ENCODE measurements around the gene AK9. TPM values are rescaled to one million over a fixed set of nuclear protein-coding genes. Genes with fewer than 3 reads are reported as not detected.

AK9 gene
- total and polyA plus RNA-seq, 2 of the 4 experiments (the other 2 are of a cell fraction): 1.7 to 1.8 TPM

GRCh38 chr6:109478841-109479624 lies 212.0 kb downstream of the AK9 start:
- CTCF ChIA-PET: no interaction called here
- no TSS peak for BruUV-seq (replicated peaks)
- Histone ChIP-seq H2BK15ac (ENCODE audit: low read depth, low read length) (no peak overlapping the region), H3K9me3 (ENCODE audit: control insufficient read depth, insufficient read depth, low read length) (no peaks in the 10 kb centered on the region), H3K56ac (ENCODE audit: extremely low read depth, insufficient read depth, low read length) (no peak overlapping the region), H3K9me1 (ENCODE audit: insufficient read depth, low read length) (peaks cover 6% of the 10 kb centered on the region), H2BK120ac (ENCODE audit: low read depth, low read length) (no peak overlapping the region), H2AFZ (replicated peaks; ENCODE audit: low read length, poor library complexity) (no peak overlapping the region), H3K4ac (ENCODE audit: low read depth, low read length) (no peak overlapping the region), H3K36me3 (ENCODE audit: control insufficient read depth, insufficient read depth, low read length) (peaks cover 21% of the 10 kb centered on the region), H2BK5ac (ENCODE audit: low read depth, low read length, poor library complexity, severe bottlenecking) (no peak overlapping the region), H3K79me1 (ENCODE audit: low read depth in 1 of 2, low read length in 2 of 2) (peaks cover 45 to 60% of the 10 kb centered on the region in 2 experiments), H2AK5ac (ENCODE audit: low read depth, low read length) (no peak overlapping the region), H3K18ac (ENCODE audit: low read depth, low read length) (no peak overlapping the region), H3K9ac (ENCODE audit: low read depth, low read length) (no peak overlapping the region), H2AK9ac (replicated peaks; ENCODE audit: low read depth, low read length, poor library complexity) (no peak overlapping the region), H3K4me3 (ENCODE audit: insufficient read depth, low read depth, low read length) (no peak overlapping the region), H2BK20ac (ENCODE audit: low read depth, low read length) (no peak overlapping the region), H3K23ac (ENCODE audit: low read depth, low read length) (peak overlapping the region; percentile 38; the same call in 1 of the 2 replicates), H4K20me1 (ENCODE audit: insufficient read depth, low read length) (peaks cover 7% of the 10 kb centered on the region; the same call in 1 of the 2 replicates), H3K14ac (replicated peaks; ENCODE audit: low read depth, low read length) (no peak overlapping the region), H3K27ac (ENCODE audit: insufficient read depth, low read length) (no peak overlapping the region), H4K8ac (ENCODE audit: low read depth in 2 of 2, low read length in 2 of 2) (no peak overlapping the region), H4K91ac (ENCODE audit: insufficient read depth, low read depth, low read length) (no peak overlapping the region), H3K27me3 (ENCODE audit: control insufficient read depth, insufficient read depth, low read length) (no peaks in the 10 kb centered on the region), H3K4me1 (ENCODE audit: control insufficient read depth, insufficient read depth, low read length) (peaks cover 7% of the 10 kb centered on the region), H3K4me2 (ENCODE audit: low read depth, low read length) (peak overlapping the region; percentile 36; the same call in 1 of the 2 replicates), H4K5ac (ENCODE audit: low read depth, low read length) (no peak overlapping the region)
- TF ChIP-seq BHLHE40 (IDR thresholded peaks at IDR 0.05; ENCODE audit: low read depth, low read length) (no peak), RCOR1 (IDR thresholded peaks at IDR 0.05; ENCODE audit: insufficient replicate concordance, low read length) (no peak), POLR2A (IDR thresholded peaks at IDR 0.05; ENCODE audit: low read depth, low read length) (no peak), MAFK (IDR thresholded peaks at IDR 0.05; ENCODE audit: low read depth, low read length) (no peak), CTCF (conservative IDR thresholded peaks at IDR 0.05; ENCODE audit: low read depth, low read length) (no peak), ELK1 (IDR thresholded peaks at IDR 0.05; ENCODE audit: borderline replicate concordance, low read depth, low read length) (no peak), RAD21 (IDR thresholded peaks at IDR 0.05; ENCODE audit: low read length) (no peak), USF2 (IDR thresholded peaks at IDR 0.05; ENCODE audit: low read depth, low read length) (no peak), CEBPB (IDR thresholded peaks at IDR 0.05; ENCODE audit: low read depth, low read length) (no peak), MAZ (IDR thresholded peaks at IDR 0.05; ENCODE audit: borderline replicate concordance, low read depth, low read length) (no peak), MXI1 (IDR thresholded peaks at IDR 0.05; ENCODE audit: borderline replicate concordance, low read depth, low read length) (no peak), CHD1 (IDR thresholded peaks at IDR 0.05; ENCODE audit: low read depth, low read length) (no peak)
- WGBS, 2 experiments (ENCODE audit: extremely low coverage in 2 of 2, insufficient read length in 1 of 2): no CpG with 5 or more reads among the region's 5 CpGs
- no peak for DNase-seq
- in situ Hi-C loops (cut with MboI; ENCODE audit: low sequenced_read_pairs): no loop called here
- intact Hi-C loops (cut with micrococcal nuclease): no loop called here
- ATAC-seq (ENCODE audit: low read depth): no peak
- POLR2A ChIA-PET (ENCODE audit: unreplicated experiment): no interaction called here
- dilution Hi-C loops (cut with HindIII; ENCODE audit: low sequenced_read_pairs, unreplicated experiment): no loop called here
